Stomach (tissue), 9 donors: ENCODE measurements around the gene UBE4B. TPM values are rescaled to one million over a fixed set of nuclear protein-coding genes. Genes with fewer than 3 reads are reported as not detected.

Source experiments
- DNase-seq, 2 donors: peaks; one replicate each; pipeline versions ENCODE4 v3.0.0 to v3.0.0-alpha.2; 2013 to 2019
- H3K27ac ChIP-seq, 5 donors: fragments of 200-600 bp in 4 of 5; sonication (generic) in 4 of 5; one replicate each; pipeline ENCODE4 v1.5.1; 2013 to 2019; ENCODE audit warnings: mild to moderate bottlenecking in 1 of 5, moderate library complexity in 1 of 5
- H3K27me3 ChIP-seq, 3 donors: fragments of 200-600 bp; sonication (generic); one replicate each; pipeline ENCODE4 v1.5.1; 2017 to 2019; ENCODE audit warnings: mixed run types in 1 of 3
- H3K36me3 ChIP-seq, 4 donors: fragments of 200-600 bp; sonication (generic); 1 replicate in 3 of 4; 2 replicates in 1 of 4; pipeline ENCODE4 v1.5.1; 2016 to 2019
- H3K4me1 ChIP-seq, 4 donors: fragments of 200-600 bp; sonication (generic); one replicate each; pipeline ENCODE4 v1.5.1; 2016 to 2019
- H3K4me3 ChIP-seq, 4 donors: fragments of 200-600 bp; sonication (generic) in 3 of 4; one replicate each; pipeline ENCODE4 v1.5.1; 2016 to 2019; ENCODE audit warnings: mild to moderate bottlenecking in 1 of 4
- H3K9me3 ChIP-seq, 4 donors: fragments of 200-600 bp; sonication (generic); one replicate each; pipeline ENCODE4 v1.5.1; 2016 to 2019
- CTCF ChIP-seq, 7 experiments: fragments of 450-650 bp in 4 of 7; fragments of 200-600 bp in 3 of 7; sonication (generic) in 3 of 7; IDR thresholded peaks; one replicate each; pipeline ENCODE4 v1.5.1; 2016 to 2019; ENCODE audit warnings: antibody characterized with exemption in 7 of 7, control low read depth in 2 of 7, mild to moderate bottlenecking in 1 of 7
- EP300 ChIP-seq: sonication (generic); formaldehyde crosslinking; IDR thresholded peaks from one replicate; pipeline ENCODE4 v1.6.1; 2017; ENCODE audit warnings: antibody characterized with exemption
- POLR2A ChIP-seq, 4 donors: fragments of 450-650 bp; IDR thresholded peaks; one replicate each; pipeline ENCODE4 v1.6.1; 2016; ENCODE audit warnings: antibody characterized with exemption in 4 of 4, control low read depth in 2 of 4, mild to moderate bottlenecking in 1 of 4, moderate library complexity in 1 of 4
- POLR2AphosphoS5 ChIP-seq, 3 donors: sonication (generic); formaldehyde crosslinking; IDR thresholded peaks; one replicate each; pipeline ENCODE4 v1.6.1; 2016; ENCODE audit warnings: antibody characterized with exemption in 3 of 3
- WGBS, 5 donors: extraction: QIAGEN DNeasy Blood & Tissue Kit in 3 of 5; methylation state at CpG; one replicate each; pipeline versions ENCODE4 v1.1.5 to v1.1.7; 2013 to 2018; 5-methylcytosine and 5-hydroxymethylcytosine counted together
- intact Hi-C: fragments of 100-400 bp; cut with DNase I; formaldehyde crosslinking; loops from one replicate; pipeline ENCODE4 v1.15.1; 2023; ENCODE audit warnings: low total_unique reads
- polyA plus RNA-seq, 3 donors: library from polyadenylated mRNA; stranded (reverse); fragments of 200-250 nt; gene quantifications; one replicate each; pipeline ENCODE4 v1.2.3, GENCODE V29; 2013
- small RNA-seq, 4 donors: library from RNA; depleted of rRNA; stranded (forward); fragments of <200 nt; gene quantifications; one replicate each; pipeline ENCODE3, GENCODE V24; 2016
- total RNA-seq, 5 donors: library from RNA; depleted of rRNA; stranded (reverse); fragments of >200 nt; gene quantifications; one replicate each; pipeline versions ENCODE4 v1.1.0 to v1.2.3, GENCODE V29; 2014 to 2016
- donor health status: healthy with polysubstance abuse.
- donor health status: Bipolar disorder and iron deficiency.
- donor health status: healthy.

UBE4B gene
- total and polyA plus RNA-seq, 8 donors = 13.3 to 82.9 (median 39.5) TPM

GRCh38 chr1:10228528-10228927 lies 195.8 kb downstream of the UBE4B start:
- intact Hi-C loops = no loop called here
- Histone ChIP-seq H3K27ac (no peak overlapping the region), H3K27me3 (no peaks in the 10 kb centered on the region), H3K4me1 (peaks cover 0 to 42% (median 20%) of the 10 kb centered on the region in 4 donors), H3K36me3 (peaks cover 0 to 7% (median 3%) of the 10 kb centered on the region in 4 donors), H3K9me3 (no peaks in the 10 kb centered on the region), H3K4me3 (no peak overlapping the region)
- WGBS, 5 donors = 78 to 96% (median 89%) methylated on average over 2 of the region's 2 CpGs
- no peak for TF ChIP-seq POLR2A (IDR thresholded peaks at IDR 0.05)
- no peak for TF ChIP-seq EP300
- no peak for TF ChIP-seq POLR2AphosphoS5 (IDR thresholded peaks at IDR 0.05)
- no peak for TF ChIP-seq CTCF (IDR thresholded peaks at IDR 0.05)
- no peak for DNase-seq

- intact Hi-C loops = no loop called here
- DNase-seq = no peak
- Histone ChIP-seq H3K36me3 (peaks cover 4 to 17% (median 14%) of the 10 kb centered on the region in 4 donors), H3K27me3 (no peaks in the 10 kb centered on the region), H3K4me1 (peaks cover 0 to 36% (median 17%) of the 10 kb centered on the region in 4 donors), H3K9me3 (no peaks in the 10 kb centered on the region), H3K4me3 (no peak overlapping the region), H3K27ac (no peak overlapping the region)
- TF ChIP-seq EP300 (no peak), POLR2A (IDR thresholded peaks at IDR 0.05) (no peak), POLR2AphosphoS5 (IDR thresholded peaks at IDR 0.05) (no peak), CTCF (IDR thresholded peaks at IDR 0.05) (no peak)
- WGBS, 5 donors = 90 to 95% (median 93%) methylated on average over 5 of the region's 5 CpGs
These were observed 197.1 kb downstream of the UBE4B start for GRCh38 chr1:10229903-10230302.

Small RNA genes lying within 50 kb of the gene (small RNA-seq; reads per million reads assigned to genes)
- gene MIR1273D = 0 reads per million in 4 donors
- 0 reads per million in 4 donors for gene RNU6-828P

Other genes starting within 250 kb of the UBE4B start
- gene CLSTN1, start 209.0 kb upstream of the UBE4B start, total RNA-seq = 100 to 1,000 TPM in 1 of 5 donors, 10 to 100 TPM in 4; 15.8 to 156 (median 42.6) TPM
- gene CLSTN1, start 209.0 kb upstream of the UBE4B start, polyA plus RNA-seq = 10 to 100 TPM; 10.5 to 59.3 (median 18.9) TPM
- gene CTNNBIP1, start 122.7 kb upstream of the UBE4B start, total RNA-seq = 10 to 100 TPM; 12.3 to 49.8 (median 34.2) TPM
- 10 to 100 TPM; 17.2 to 38.5 (median 36.1) TPM for gene CTNNBIP1, start 122.7 kb upstream of the UBE4B start, polyA plus RNA-seq
- 10 to 100 TPM in 3 of 5 donors, 1 to 10 TPM in 2; 1.8 to 32.5 (median 10.7) TPM for gene LZIC, start 89.6 kb upstream of the UBE4B start, total RNA-seq
- 10 to 100 TPM; 11.7 to 21.7 (median 18.7) TPM for gene LZIC, start 89.6 kb upstream of the UBE4B start, polyA plus RNA-seq
- gene NMNAT1, start 89.5 kb upstream of the UBE4B start, total RNA-seq = 10 to 100 TPM in 3 of 5 donors, 1 to 10 TPM in 2; 8.5 to 18.8 (median 10.6) TPM
- gene NMNAT1, start 89.5 kb upstream of the UBE4B start, polyA plus RNA-seq = 1 to 10 TPM; 3.1 to 4.7 (median 4.7) TPM
- 1 to 10 TPM in 2 of 5 donors, not detected in 3; 3.5 to 6.2 TPM for gene RBP7, start 35.7 kb upstream of the UBE4B start, total RNA-seq
- gene RBP7, start 35.7 kb upstream of the UBE4B start, polyA plus RNA-seq = 10 to 100 TPM; 16.1 to 24.8 (median 18.8) TPM
- gene KIF1B, start 177.6 kb downstream of the UBE4B start, total RNA-seq = 10 to 100 TPM; 25.8 to 82.2 (median 37.9) TPM
- gene KIF1B, start 177.6 kb downstream of the UBE4B start, polyA plus RNA-seq = 1 to 10 TPM; 4.0 to 5.7 (median 4.3) TPM